ENCODE data around the gene CCNJL. TPM values are rescaled to one million over a fixed set of nuclear protein-coding genes. Genes with fewer than 3 reads are reported as not detected.
"Not testable (repeated sequence)": the region's sequence is repeated elsewhere in the genome, so short reads cannot be mapped to it uniquely, and the experiment has no call there.

The CCNJL gene
- total RNA-seq, 2 experiments from 2014 or later = 0.17 TPM; not detected in 1

GRCh38 chr5:160260006-160260775, 52.2 kb downstream of the CCNJL start:
- no peak for DNase-seq
- H3K36me3 Mint-ChIP-seq = no peaks in the 10 kb centered on the region
- POLR2A ChIA-PET = no interaction called here
- no peak overlapping the region for H3K4me3 Mint-ChIP-seq
- H3K27ac Mint-ChIP-seq = no peak overlapping the region
- no peaks in the 10 kb centered on the region for H3K27me3 Mint-ChIP-seq
- no peaks in the 10 kb centered on the region for H3K9me3 Mint-ChIP-seq
- no peaks in the 10 kb centered on the region for H3K4me1 Mint-ChIP-seq
- no peak for ATAC-seq (ENCODE audit: low read depth)

DNA sequence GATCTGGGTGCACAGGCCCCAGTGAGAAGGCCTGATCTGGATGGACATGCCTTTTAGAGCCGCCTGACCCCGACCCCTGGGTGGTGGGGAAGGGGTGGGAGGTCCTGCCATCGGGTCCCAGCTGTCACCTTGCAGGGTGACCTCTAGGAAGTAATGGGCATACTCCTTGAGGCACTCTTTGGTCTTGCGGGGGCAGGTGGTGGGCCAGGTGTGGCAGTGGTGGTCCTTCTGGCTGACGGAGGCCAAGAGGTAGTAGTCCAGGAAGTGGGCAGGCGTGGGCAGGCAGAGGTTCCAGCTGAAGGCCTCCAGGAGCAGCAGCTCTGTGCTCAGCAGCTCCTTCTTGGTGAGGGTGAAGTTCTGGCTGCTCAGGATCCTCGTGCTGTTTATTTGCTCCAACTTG, 53.0 kb downstream of the CCNJL start:
- no peaks in the 10 kb centered on the region for H3K4me1 Mint-ChIP-seq
- no peak overlapping the region for H3K27ac Mint-ChIP-seq
- no peaks in the 10 kb centered on the region for H3K27me3 Mint-ChIP-seq
- POLR2A ChIA-PET = no interaction called here
- H3K4me3 Mint-ChIP-seq = no peak overlapping the region
- DNase-seq = no peak
- no peaks in the 10 kb centered on the region for H3K36me3 Mint-ChIP-seq
- no peaks in the 10 kb centered on the region for H3K9me3 Mint-ChIP-seq
- no peak for ATAC-seq (ENCODE audit: low read depth)

DNA sequence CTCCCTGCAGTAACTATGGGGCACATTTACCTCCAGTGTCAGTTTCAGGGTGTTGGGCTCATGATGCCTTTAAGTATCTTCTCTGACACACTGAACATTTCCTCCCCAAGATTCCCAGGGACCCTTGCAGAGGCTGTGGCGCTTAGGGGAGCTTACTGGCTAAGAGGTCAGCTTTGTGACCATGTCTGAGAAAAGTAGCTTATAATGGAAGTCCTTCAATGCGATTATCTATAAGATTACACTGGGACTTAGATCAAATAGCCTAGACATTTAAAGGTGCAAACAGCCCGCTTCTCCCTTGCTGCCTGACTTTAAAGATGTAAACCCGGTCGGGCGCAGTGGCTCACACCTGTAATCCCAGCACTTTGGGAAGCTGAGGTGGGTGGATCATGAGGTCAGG, 57.7 kb downstream of the CCNJL start:
- no peak for DNase-seq
- POLR2A ChIA-PET = no interaction called here
- H3K9me3 Mint-ChIP-seq = no peaks in the 10 kb centered on the region
- no peaks in the 10 kb centered on the region for H3K36me3 Mint-ChIP-seq
- peaks cover 4% of the 10 kb centered on the region for H3K27me3 Mint-ChIP-seq
- no peak overlapping the region for H3K27ac Mint-ChIP-seq
- no peak overlapping the region for H3K4me3 Mint-ChIP-seq
- no peak for ATAC-seq (ENCODE audit: low read depth)
- no peaks in the 10 kb centered on the region for H3K4me1 Mint-ChIP-seq

DNA sequence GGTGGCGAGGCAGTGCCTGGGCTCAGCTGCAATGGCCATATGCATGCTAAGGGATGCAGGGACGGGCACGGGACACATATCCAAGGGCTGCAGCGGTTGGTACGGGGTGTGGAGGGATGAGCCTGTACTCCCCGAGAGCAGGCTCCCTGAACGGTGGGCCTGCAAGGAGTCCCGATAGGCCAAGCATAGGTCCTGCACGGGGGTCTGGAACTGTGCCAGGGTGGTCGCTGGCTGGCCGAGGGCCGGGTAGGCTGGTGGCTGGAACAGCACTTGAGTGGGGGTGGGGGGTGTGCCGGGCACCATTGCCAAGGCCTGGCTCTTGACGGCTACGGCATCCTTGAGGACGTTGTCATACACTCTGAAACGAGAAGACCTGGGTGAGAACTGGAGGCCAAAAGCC, 58.9 kb downstream of the CCNJL start:
- POLR2A ChIA-PET = no interaction called here
- Mint-ChIP-seq H3K27me3 (peaks cover 4% of the 10 kb centered on the region), H3K9me3 (no peaks in the 10 kb centered on the region), H3K4me1 (no peaks in the 10 kb centered on the region), H3K36me3 (no peaks in the 10 kb centered on the region), H3K4me3 (no peak overlapping the region), H3K27ac (no peak overlapping the region)
- DNase-seq = no peak
- no peak for ATAC-seq (ENCODE audit: low read depth)

- Mint-ChIP-seq H3K27ac (no peak overlapping the region), H3K4me3 (no peak overlapping the region), H3K36me3 (no peaks in the 10 kb centered on the region), H3K9me3 (no peaks in the 10 kb centered on the region), H3K4me1 (no peaks in the 10 kb centered on the region), H3K27me3 (peaks cover 4% of the 10 kb centered on the region)
- POLR2A ChIA-PET = no interaction called here
- no peak for DNase-seq
- no peak for ATAC-seq (ENCODE audit: low read depth)
Observed at GRCh38 chr5:160252916-160253315, 59.4 kb downstream of the CCNJL start.

DNA sequence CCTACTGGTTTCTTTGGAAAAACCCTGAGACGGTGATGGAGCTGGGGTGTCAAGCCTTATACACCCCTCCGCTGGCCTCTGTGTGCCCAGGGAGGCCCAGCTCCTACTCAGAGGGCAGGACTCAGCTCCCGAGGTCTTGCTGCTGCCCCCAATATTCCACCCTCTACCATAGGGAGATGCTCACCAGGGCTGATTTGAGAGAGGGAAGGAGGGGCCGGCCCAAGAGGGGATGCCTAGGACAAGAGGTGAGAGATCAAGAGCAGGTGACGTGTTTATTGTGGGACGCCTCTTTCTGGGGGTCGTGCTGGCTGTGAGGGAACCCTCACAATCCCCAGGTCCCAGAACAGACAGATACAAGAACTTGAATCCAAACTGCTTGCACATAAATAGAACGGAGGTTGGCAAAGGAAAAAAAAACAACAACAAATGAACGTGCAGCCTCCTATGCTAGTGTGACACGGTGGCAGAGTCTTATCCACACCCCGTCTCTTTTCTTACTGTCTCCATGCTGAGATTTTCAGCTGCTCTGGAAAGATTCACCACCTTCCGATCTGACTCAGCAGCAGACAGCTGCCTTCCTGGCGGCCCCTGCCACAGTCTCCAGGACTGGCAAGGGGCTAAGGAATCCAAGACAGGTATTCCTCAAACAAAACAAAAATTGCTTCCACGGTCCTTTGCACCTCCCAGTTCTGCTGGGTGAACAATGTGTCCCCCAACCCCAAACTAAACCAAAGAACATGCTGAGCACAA, 60.8 kb downstream of the CCNJL start:
- POLR2A ChIA-PET = no interaction called here
- no peak overlapping the region for H3K4me3 Mint-ChIP-seq
- ATAC-seq (ENCODE audit: low read depth) (no peak), DNase-seq (no peak)
- H3K4me1 Mint-ChIP-seq = no peaks in the 10 kb centered on the region
- no peak overlapping the region for H3K27ac Mint-ChIP-seq
- no peaks in the 10 kb centered on the region for H3K9me3 Mint-ChIP-seq
- H3K27me3 Mint-ChIP-seq = peaks cover 4% of the 10 kb centered on the region
- no peaks in the 10 kb centered on the region for H3K36me3 Mint-ChIP-seq

DNA sequence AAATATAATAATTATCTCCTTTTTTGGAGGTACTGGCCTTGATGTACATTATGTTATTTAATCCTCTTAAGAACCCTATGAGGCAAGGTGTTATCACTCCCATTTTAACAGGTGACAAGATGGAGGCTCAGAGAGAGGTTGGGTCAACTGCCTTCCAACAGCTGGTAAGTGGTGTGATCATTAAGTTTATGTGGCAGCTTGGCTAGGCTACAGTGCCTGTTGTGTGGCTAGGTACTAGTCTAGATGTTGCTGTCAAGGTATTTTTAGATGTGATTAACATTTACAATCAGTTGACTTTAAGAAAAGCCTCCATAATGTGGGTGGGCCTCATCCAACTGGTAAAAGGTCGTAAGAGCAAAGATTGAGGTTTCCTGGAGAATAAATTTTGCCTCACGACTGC, 61.5 kb downstream of the CCNJL start:
- POLR2A ChIA-PET = no interaction called here
- Mint-ChIP-seq H3K9me3 (no peaks in the 10 kb centered on the region), H3K4me3 (no peak overlapping the region)

DNA sequence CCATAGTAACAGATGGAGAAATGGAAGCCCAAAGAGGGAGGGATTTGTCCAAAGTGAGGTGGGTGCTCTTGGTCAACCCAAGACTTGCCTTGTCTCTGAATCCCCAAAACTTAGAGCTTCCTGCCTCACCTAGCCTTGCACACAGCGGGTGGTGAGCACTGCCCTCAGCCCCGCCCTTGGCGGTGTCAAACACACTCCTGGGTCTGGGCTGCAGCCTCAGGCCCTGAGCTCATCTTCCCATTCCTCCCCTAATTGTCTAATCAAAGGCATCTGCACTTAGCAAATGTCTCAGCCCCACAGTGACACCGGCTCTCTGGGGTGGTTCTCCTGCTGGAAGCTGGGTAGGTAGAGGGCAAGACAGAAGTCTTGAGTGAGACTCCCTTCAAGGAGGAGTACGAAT, 62.1 kb downstream of the CCNJL start:
- Mint-ChIP-seq H3K27me3 (peaks cover 4% of the 10 kb centered on the region), H3K4me3 (no peak overlapping the region), H3K36me3 (no peaks in the 10 kb centered on the region), H3K4me1 (no peaks in the 10 kb centered on the region), H3K9me3 (no peaks in the 10 kb centered on the region), H3K27ac (no peak overlapping the region)
- DNase-seq (no peak), ATAC-seq (ENCODE audit: low read depth) (no peak)
- POLR2A ChIA-PET = no interaction called here

More for the DNA sequence above, 61.5 kb downstream of the CCNJL start:
- Mint-ChIP-seq H3K27ac (no peak overlapping the region), H3K4me1 (no peaks in the 10 kb centered on the region), H3K36me3 (no peaks in the 10 kb centered on the region), H3K27me3 (peaks cover 4% of the 10 kb centered on the region)
- DNase-seq (no peak), ATAC-seq (ENCODE audit: low read depth) (no peak)

GRCh38 chr5:160249570-160249969, 62.8 kb downstream of the CCNJL start:
- POLR2A ChIA-PET; H3K36me3 Mint-ChIP-seq; H3K4me3 Mint-ChIP-seq; ATAC-seq (ENCODE audit: low read depth); H3K27me3 Mint-ChIP-seq; H3K27ac Mint-ChIP-seq; DNase-seq; H3K4me1 Mint-ChIP-seq; H3K9me3 Mint-ChIP-seq: not testable (repeated sequence)

DNA sequence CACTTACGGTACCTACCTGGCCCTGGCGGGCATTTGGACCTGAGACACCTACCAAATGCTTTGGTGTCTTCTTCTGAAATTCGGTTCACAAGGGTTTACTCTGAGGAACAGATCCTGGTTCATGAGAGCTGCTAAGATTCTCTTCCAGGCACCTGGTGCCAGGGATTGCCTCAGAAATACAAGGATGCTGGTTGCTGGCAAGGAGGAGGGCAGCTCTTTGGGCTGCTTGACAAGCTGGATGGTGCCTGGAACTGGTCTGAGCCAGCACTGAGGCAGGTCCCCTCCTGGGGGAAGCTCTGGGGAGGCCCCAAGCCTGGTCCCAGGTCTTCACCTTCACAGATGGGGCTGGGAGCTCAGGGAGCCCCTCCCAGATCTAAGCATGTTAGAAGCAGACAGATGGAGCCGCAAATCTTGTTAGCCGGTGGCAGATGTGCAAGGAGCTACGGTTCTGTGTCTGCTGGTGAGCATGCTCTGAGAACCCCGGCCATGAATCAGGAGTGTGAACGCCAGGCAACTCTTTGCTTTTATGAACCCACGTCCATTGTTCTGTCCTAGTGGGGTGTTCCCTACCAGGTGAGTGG, 66.8 kb downstream of the CCNJL start:
- Mint-ChIP-seq H3K4me1 (no peaks in the 10 kb centered on the region), H3K36me3 (no peaks in the 10 kb centered on the region), H3K27me3 (no peaks in the 10 kb centered on the region), H3K9me3 (no peaks in the 10 kb centered on the region), H3K27ac (no peak overlapping the region), H3K4me3 (no peak overlapping the region)
- ATAC-seq (ENCODE audit: low read depth) (no peak), DNase-seq (no peak)
- POLR2A ChIA-PET = no interaction called here

- Mint-ChIP-seq H3K4me1 (no peaks in the 10 kb centered on the region), H3K27me3 (peaks cover 1% of the 10 kb centered on the region), H3K9me3 (no peaks in the 10 kb centered on the region), H3K27ac (no peak overlapping the region), H3K36me3 (no peaks in the 10 kb centered on the region), H3K4me3 (no peak overlapping the region)
- no peak for DNase-seq
- no peak for ATAC-seq (ENCODE audit: low read depth)
- POLR2A ChIA-PET = no interaction called here
Observed at GRCh38 chr5:160242145-160242544, 70.2 kb downstream of the CCNJL start.

DNA sequence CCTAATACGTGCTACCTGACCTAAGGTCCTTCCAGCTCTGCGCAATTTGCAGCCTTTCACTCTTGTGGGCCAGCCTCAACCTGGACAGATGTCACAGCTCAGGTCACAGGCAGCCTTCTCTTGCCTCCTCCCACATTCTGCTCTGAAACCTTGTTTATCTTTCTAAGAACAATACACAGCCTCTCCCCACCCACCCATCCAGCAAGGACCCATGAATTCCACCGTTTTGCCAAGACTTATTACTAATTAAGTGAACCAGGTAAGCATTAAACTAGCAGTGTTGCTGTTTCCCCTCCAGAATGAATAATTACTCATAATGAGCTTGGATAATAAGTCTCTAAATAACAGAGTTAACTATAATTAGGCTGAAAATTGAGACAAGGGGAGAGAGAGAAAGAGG, 72.0 kb downstream of the CCNJL start:
- Mint-ChIP-seq H3K27ac (no peak overlapping the region), H3K4me1 (no peaks in the 10 kb centered on the region), H3K4me3 (no peak overlapping the region)

GRCh38 chr5:160237571-160238093, 74.7 kb downstream of the CCNJL start:
- no peak for DNase-seq
- no peak for ATAC-seq (ENCODE audit: low read depth)
- Mint-ChIP-seq H3K4me3 (no peak overlapping the region), H3K27me3 (peaks cover 1% of the 10 kb centered on the region), H3K9me3 (no peaks in the 10 kb centered on the region), H3K36me3 (no peaks in the 10 kb centered on the region), H3K4me1 (no peaks in the 10 kb centered on the region), H3K27ac (no peak overlapping the region)
- POLR2A ChIA-PET = no interaction called here

More for the DNA sequence above, 72.0 kb downstream of the CCNJL start:
- H3K9me3 Mint-ChIP-seq = no peaks in the 10 kb centered on the region
- no peak for DNase-seq
- peaks cover 1% of the 10 kb centered on the region for H3K27me3 Mint-ChIP-seq
- H3K36me3 Mint-ChIP-seq = no peaks in the 10 kb centered on the region
- no peak for ATAC-seq (ENCODE audit: low read depth)
- POLR2A ChIA-PET = no interaction called here

- DNase-seq (no peak), ATAC-seq (ENCODE audit: low read depth) (no peak)
- Mint-ChIP-seq H3K4me3 (no peak overlapping the region), H3K27me3 (peaks cover 1% of the 10 kb centered on the region), H3K4me1 (no peaks in the 10 kb centered on the region), H3K27ac (no peak overlapping the region), H3K9me3 (no peaks in the 10 kb centered on the region), H3K36me3 (no peaks in the 10 kb centered on the region)
- POLR2A ChIA-PET = no interaction called here
Observed at GRCh38 chr5:160235731-160236130, 76.6 kb downstream of the CCNJL start.

Data from activated naive CD8-positive, alpha-beta T cell treated with anti-CD3 and anti-CD28 coated beads, Interleukin-2, amount 10 ng/mL, durations not matched to agents 7 days and 5 days (primary cell).